Cardiac muscle cell (in vitro differentiated cells and primary cell): ENCODE data around the gene PIK3C2G. TPM values are rescaled to one million over a fixed set of nuclear protein-coding genes. Genes with fewer than 3 reads are reported as not detected.

Source experiments
- DNase-seq, 2 donors: peaks; one replicate each; pipeline versions ENCODE4 v3.0.0 to v3.0.0-alpha.2; 2010 to 2017; ENCODE audit warnings: low read depth in 1 of 2, low spot score in 1 of 2
- H3K27ac ChIP-seq: fragments of 200-600 bp; sonication (generic); 2 replicates; pipeline ENCODE4 v1.5.1; 2016
- H3K27me3 ChIP-seq: fragments of 200-600 bp; sonication (generic); 2 replicates; pipeline ENCODE4 v1.6.0; 2016; ENCODE audit warnings: control low read depth
- H3K36me3 ChIP-seq: fragments of 200-600 bp; sonication (generic); 2 replicates; pipeline ENCODE4 v1.5.1; 2016; ENCODE audit warnings: control low read depth
- H3K4me1 ChIP-seq: fragments of 200-600 bp; sonication (generic); 2 replicates; pipeline ENCODE4 v1.8.1; 2017; ENCODE audit warnings: low read depth, mild to moderate bottlenecking, mixed run types
- H3K4me3 ChIP-seq: fragments of 200-600 bp; sonication (generic); 2 replicates; pipeline ENCODE4 v1.5.1; 2016; ENCODE audit warnings: mild to moderate bottlenecking
- H3K9me3 ChIP-seq: fragments of 200-600 bp; sonication (generic); 2 replicates; pipeline ENCODE4 v1.5.1; 2017; ENCODE audit warnings: low read depth, mild to moderate bottlenecking, control low read depth
- polyA plus RNA-seq: library from polyadenylated mRNA; unstranded; fragments of >200 nt; fragmentation: Nextera tagmentation; extraction: Ambion mirVana; gene quantifications from 2 replicates; pipeline ENCODE4 v1.2.1, GENCODE V29; 2016
- total RNA-seq: library from RNA; depleted of rRNA; stranded (reverse); fragments of >200 nt; gene quantifications from 2 replicates; pipeline ENCODE4 v1.2.3, GENCODE V29; 2016
- TF ChIP-seq, protein P1 (sequence below): IDR thresholded peaks from 2 replicates; pipeline ENCODE4 v1.5.1; 2012; ENCODE audit warnings: low read depth, mild to moderate bottlenecking, low read length

The PIK3C2G gene
- total and polyA plus RNA-seq, 2 experiments from 2014 or later: not detected

DNA sequence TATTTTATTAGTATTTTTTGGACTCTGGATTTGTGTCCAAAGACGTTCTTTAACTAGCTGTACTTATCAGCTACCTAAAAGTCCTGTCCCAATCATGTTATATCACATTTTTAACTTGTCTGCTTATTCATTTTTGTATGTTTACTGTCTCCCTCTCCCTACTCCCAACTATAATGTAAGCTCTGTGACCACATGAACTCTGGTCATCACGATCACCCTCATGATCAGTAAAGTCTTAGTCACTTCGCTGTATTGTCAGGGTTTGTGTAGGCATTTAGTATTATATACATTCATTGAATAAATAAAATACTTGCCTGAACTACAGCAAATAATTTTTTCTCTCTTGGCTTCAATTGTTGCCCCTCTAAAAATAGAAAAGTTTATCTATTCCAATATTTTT, 211.0 kb downstream of the PIK3C2G start:
- TF ChIP-seq, protein P1, sequence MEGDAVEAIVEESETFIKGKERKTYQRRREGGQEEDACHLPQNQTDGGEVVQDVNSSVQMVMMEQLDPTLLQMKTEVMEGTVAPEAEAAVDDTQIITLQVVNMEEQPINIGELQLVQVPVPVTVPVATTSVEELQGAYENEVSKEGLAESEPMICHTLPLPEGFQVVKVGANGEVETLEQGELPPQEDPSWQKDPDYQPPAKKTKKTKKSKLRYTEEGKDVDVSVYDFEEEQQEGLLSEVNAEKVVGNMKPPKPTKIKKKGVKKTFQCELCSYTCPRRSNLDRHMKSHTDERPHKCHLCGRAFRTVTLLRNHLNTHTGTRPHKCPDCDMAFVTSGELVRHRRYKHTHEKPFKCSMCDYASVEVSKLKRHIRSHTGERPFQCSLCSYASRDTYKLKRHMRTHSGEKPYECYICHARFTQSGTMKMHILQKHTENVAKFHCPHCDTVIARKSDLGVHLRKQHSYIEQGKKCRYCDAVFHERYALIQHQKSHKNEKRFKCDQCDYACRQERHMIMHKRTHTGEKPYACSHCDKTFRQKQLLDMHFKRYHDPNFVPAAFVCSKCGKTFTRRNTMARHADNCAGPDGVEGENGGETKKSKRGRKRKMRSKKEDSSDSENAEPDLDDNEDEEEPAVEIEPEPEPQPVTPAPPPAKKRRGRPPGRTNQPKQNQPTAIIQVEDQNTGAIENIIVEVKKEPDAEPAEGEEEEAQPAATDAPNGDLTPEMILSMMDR: no peak
- no peaks in the 10 kb centered on the region for H3K9me3 ChIP-seq
- no peak overlapping the region for H3K27ac ChIP-seq
- H3K27me3 ChIP-seq: no peaks in the 10 kb centered on the region
- no peaks in the 10 kb centered on the region for H3K4me1 ChIP-seq
- no peak for DNase-seq
- H3K4me3 ChIP-seq: no peak overlapping the region
- no peaks in the 10 kb centered on the region for H3K36me3 ChIP-seq

DNA sequence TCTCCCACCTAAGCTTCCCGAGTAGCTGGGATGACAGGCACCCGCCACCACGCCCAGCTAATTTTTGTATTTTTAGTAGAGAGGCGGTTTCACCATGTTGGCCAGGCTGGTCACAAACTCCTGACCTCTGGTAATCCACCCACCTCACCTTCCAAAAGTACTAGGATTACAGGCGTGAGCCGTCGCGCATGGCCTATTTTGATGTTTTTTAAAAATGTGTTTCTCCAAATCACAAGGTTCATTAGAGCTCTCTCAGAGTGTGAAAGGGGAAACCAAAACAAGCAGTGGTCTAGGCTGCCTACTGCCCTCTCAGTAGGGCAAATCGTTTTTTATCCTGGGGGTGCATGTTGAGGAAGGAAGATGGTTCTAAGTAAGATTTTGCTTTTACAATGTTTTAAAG, 211.5 kb downstream of the PIK3C2G start:
- no peaks in the 10 kb centered on the region for H3K4me1 ChIP-seq
- H3K9me3 ChIP-seq: no peaks in the 10 kb centered on the region
- no peak for DNase-seq
- H3K27me3 ChIP-seq: no peaks in the 10 kb centered on the region
- H3K4me3 ChIP-seq: no peak overlapping the region
- H3K36me3 ChIP-seq: no peaks in the 10 kb centered on the region
- H3K27ac ChIP-seq: no peak overlapping the region
- TF ChIP-seq, protein P1: no peak

DNA sequence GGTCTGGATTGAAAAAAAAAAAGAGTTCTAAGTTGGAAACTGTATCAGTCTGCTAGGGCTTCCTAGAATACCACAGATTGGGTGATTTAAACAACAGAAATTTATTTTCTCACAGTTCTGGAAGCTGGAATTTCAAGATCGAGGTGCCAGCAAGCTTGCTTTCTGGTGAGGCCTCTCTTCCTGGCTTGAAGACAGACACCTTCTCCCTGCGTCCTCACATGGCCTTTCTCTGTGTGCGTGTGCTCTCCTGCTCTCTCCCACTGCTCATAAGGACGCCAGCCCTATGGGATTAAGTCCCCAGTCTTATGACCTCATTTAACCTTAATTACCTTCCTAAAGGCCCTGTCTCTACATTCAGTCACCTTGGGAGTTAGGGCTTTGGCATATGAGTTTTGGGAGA, 215.5 kb downstream of the PIK3C2G start:
- DNase-seq: no peak
- no peaks in the 10 kb centered on the region for H3K27me3 ChIP-seq
- H3K27ac ChIP-seq: no peak overlapping the region
- H3K4me3 ChIP-seq: no peak overlapping the region
- H3K4me1 ChIP-seq: no peaks in the 10 kb centered on the region
- no peaks in the 10 kb centered on the region for H3K9me3 ChIP-seq
- H3K36me3 ChIP-seq: no peaks in the 10 kb centered on the region
- TF ChIP-seq, protein P1: no peak

DNA sequence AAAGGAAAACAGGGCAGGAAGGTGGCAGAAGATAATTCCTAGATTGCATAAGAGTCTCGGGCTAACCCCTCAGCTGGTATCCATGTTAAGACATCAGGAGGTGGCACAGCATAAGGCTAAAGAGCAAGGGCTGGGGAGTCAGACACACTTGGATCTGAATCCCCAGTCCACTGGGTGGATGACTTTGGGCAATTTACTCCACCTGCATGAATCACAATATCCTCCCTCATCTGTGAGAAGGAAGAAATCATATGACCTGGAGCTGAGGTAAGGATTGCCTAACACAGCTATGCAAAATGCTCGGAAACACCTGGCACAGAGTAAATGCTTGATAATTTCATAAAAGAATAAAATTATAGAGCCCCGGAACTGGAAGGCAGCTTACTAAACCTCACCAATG, 217.9 kb downstream of the PIK3C2G start:
- H3K4me3 ChIP-seq: no peak overlapping the region
- H3K4me1 ChIP-seq: no peaks in the 10 kb centered on the region
- no peaks in the 10 kb centered on the region for H3K9me3 ChIP-seq
- no peak for DNase-seq
- no peak overlapping the region for H3K27ac ChIP-seq
- H3K36me3 ChIP-seq: no peaks in the 10 kb centered on the region
- no peaks in the 10 kb centered on the region for H3K27me3 ChIP-seq
- TF ChIP-seq, protein P1: no peak

DNA sequence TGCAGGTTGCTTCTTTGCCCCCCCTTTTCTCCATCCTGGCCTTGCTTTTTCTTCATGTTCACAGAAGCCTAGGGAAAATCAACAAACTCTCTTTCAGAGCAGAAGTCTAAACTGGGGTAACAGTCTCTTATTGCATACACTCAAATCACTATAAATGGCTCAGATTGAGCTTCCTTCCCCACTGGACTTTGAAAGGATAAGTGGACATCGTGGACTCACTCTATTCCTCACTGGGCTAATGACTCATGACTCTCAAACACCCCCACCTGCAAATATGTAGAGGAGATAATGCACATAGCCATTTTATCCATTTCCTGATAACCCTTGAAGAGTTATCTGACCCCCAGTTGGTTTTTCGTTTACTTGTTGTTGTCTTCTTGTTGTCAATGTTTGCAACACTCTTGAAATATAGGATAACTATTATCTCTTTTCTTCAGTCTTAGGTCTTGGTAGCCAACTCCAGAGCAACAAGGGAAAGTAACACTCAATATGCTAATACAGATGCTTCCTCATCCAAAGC, 221.3 kb downstream of the PIK3C2G start:
- Histone ChIP-seq H3K27me3 (no peaks in the 10 kb centered on the region), H3K4me3 (no peak overlapping the region), H3K4me1 (no peaks in the 10 kb centered on the region), H3K36me3 (no peaks in the 10 kb centered on the region), H3K27ac (no peak overlapping the region), H3K9me3 (no peaks in the 10 kb centered on the region)
- TF ChIP-seq, protein P1: no peak
- no peak for DNase-seq
